ENCODE measurements around the gene RESP18. TPM values are rescaled to one million over a fixed set of nuclear protein-coding genes. Genes with fewer than 3 reads are reported as not detected.
A peak's percentile ranks its signal among the peaks of the same experiment; 100 is the strongest.

The RESP18 gene
- total and polyA plus RNA-seq, 7 donors, result not detected

DNA sequence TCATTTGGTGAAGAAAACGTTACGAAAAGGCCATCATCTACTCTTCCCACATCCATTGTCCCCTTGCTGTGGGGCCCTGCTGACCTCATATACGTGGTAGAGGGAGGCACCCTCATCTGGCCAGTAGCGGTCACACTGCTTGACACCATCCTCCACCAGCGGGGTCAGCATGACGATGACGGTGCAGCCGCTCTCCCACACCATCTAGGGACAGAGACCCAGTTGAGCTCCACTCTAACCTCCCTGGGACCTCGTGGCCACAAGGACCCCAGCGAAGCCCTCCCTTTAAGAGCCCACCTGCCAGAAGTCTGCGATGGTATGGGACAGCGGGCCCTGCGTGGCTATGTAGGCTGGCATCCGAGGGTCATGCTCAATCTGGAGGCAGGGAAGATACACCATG, 36.4 kb downstream of the RESP18 start:
- H3K36me3 ChIP-seq, result no peaks in the 10 kb centered on the region
- no peak overlapping the region for H3K4me3 ChIP-seq
- intact Hi-C loops (cut with DNase I), result loop anchor here (5.0 to 10.0 kb wide), 3 partner anchors 119 to 249 kb away; partner anchors contain the start of genes CHPF, CNPPD1, RETREG2 and TMEM198
- no peak for TF ChIP-seq POLR2AphosphoS5 (IDR thresholded peaks at IDR 0.05)
- TF ChIP-seq, protein P1, sequence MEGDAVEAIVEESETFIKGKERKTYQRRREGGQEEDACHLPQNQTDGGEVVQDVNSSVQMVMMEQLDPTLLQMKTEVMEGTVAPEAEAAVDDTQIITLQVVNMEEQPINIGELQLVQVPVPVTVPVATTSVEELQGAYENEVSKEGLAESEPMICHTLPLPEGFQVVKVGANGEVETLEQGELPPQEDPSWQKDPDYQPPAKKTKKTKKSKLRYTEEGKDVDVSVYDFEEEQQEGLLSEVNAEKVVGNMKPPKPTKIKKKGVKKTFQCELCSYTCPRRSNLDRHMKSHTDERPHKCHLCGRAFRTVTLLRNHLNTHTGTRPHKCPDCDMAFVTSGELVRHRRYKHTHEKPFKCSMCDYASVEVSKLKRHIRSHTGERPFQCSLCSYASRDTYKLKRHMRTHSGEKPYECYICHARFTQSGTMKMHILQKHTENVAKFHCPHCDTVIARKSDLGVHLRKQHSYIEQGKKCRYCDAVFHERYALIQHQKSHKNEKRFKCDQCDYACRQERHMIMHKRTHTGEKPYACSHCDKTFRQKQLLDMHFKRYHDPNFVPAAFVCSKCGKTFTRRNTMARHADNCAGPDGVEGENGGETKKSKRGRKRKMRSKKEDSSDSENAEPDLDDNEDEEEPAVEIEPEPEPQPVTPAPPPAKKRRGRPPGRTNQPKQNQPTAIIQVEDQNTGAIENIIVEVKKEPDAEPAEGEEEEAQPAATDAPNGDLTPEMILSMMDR (IDR thresholded peaks at IDR 0.05), result no peak
- TF ChIP-seq POLR2A (IDR thresholded peaks at IDR 0.05), result no peak
- TF ChIP-seq EP300 (IDR thresholded peaks at IDR 0.05), result no peak
- no peaks in the 10 kb centered on the region for H3K9me3 ChIP-seq
- WGBS, 2 donors, result 86 to 90% methylated on average over 14 of the region's 14 CpGs
- H3K27me3 ChIP-seq, result peaks cover 0 to 7% (median 6%) of the 10 kb centered on the region in 3 donors
- H3K4me1 ChIP-seq, result peaks cover 0 to 16% (median 13%) of the 10 kb centered on the region in 4 donors
- DNase-seq, result peak; percentile 60
- no peak overlapping the region for H3K27ac ChIP-seq

DNA sequence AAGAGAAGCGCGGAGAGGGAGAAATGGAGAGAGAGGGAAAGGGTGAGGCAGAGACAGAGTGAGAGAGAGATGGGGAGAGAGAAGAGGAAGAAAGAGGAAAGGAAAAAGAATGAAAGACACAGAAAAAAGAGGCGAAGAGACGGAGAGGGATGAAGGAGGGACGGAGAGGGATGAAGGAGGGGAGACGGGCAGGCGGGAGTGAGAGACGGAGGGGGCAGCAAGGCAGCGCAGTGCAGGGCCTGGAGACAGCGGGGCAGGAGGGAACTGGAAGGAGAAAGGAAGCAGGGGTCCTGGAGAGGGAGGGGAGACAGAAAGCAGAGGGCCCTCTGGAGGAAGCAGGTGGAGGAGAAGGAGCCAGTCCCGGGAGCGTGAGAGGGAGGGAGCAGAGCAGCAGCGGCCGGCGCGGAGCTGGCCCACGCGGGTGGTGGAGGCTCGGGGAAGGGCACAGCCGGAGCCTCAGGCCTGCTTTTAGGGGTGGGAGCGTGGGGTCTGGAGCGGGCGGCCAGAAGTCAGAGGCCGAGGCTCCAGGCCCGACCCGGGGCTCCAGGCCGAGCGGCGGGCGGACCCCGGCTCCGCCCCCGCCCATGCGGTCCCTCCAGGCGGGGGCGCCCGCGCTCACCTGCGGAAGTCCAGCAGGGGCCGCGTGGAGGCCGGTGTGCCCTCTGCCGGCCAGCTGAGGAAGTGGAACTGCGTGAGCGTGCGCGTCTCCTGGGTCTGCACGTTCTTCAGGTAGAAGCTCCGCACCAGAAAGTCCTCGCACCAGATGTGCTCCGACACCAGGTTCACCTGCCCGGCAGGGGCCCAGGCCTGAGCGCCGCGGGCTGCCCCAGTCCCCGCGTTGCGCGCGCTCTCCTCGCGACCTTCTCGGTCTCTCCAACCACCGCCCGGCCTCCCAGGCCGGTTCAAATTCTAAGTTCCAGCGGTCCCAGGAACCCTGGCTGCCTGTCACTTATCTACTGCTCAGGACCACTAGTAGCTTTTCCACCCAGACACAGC, 37.9 kb downstream of the RESP18 start:
- Histone ChIP-seq H3K27ac (peak overlapping the region; percentile 84 to 91 (median 90)), H3K27me3 (peaks cover 0 to 2% (median 2%) of the 10 kb centered on the region in 3 donors), H3K4me3 (peak overlapping the region; percentile 43 to 65 (median 54)), H3K4me1 (peaks cover 0 to 19% (median 18%) of the 10 kb centered on the region in 4 donors), H3K36me3 (no peaks in the 10 kb centered on the region), H3K9me3 (no peaks in the 10 kb centered on the region)
- WGBS, 2 donors, result 7% methylated on average over 67 of the region's 67 CpGs
- peak; percentile 91 for DNase-seq
- intact Hi-C loops (cut with DNase I), result loop anchor here (1.0 to 10.0 kb wide), 6 partner anchors 15 to 250 kb away; partner anchors contain the start of genes CHPF, CNPPD1, DNAJB2 and NHEJ1
- TF ChIP-seq EP300 (IDR thresholded peaks at IDR 0.05) (no peak), POLR2AphosphoS5 (IDR thresholded peaks at IDR 0.05) (peak; percentile 13 to 68 (median 58)), POLR2A (IDR thresholded peaks at IDR 0.05) (no peak)
- TF ChIP-seq, protein P1 (IDR thresholded peaks at IDR 0.05), result peak; percentile 85 to 99 (median 91)

DNA sequence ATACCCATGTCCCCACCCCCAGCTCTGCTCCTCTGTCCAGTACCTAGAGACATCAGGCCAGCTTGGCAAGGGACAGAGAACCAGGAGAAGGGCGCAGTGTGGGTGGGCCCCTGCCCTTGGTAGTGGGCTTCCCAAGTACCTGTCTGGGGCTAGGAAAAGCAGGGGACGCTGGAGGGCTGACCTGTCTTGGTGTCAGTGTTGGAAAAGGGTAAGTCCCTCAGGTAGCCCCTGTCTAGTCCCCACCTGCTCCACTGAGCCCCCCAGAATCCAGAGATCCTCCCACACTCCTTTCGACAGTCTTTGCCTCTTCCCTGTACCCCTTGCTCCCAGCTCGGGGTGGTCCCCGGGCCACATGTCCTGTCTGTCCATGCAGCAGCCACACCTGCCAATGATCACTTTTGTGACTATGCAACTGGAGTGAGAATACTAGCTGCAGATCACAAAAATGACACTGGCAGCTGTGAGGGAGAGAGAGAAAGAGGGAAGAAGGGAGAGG, 38.8 kb downstream of the RESP18 start:
- intact Hi-C loops (cut with DNase I), result loop anchor here (1.0 to 10.0 kb wide), 3 partner anchors 14 to 251 kb away; partner anchors contain the start of genes CHPF, DNAJB2 and TMEM198
- H3K4me3 ChIP-seq, result no peak overlapping the region

DNA sequence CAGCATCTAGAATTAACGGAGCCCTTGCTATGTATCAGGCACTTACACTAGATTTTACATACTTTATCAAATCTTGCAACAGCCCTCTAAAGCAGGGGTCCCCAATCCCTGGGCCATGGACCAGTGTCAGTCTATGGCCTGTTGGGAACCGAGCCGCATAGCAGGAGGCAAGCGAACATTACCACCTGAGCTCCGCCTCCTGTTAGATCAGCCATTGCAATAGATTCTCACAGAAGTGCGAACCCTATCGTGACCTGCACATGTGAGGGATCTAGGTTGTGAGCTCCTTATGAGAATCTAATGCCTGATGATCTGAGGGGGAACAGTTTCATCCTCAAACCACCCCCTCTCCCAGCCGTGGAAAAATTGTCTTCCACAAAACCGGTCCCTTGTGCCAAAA, 39.9 kb downstream of the RESP18 start:
- no peaks in the 10 kb centered on the region for H3K36me3 ChIP-seq
- WGBS, 2 donors, result 85 to 94% methylated on average over 9 of the region's 9 CpGs
- peak; percentile 53 for DNase-seq
- no peaks in the 10 kb centered on the region for H3K9me3 ChIP-seq
- peaks cover 0 to 28% (median 26%) of the 10 kb centered on the region in 4 donors for H3K4me1 ChIP-seq
- TF ChIP-seq, protein P1 (IDR thresholded peaks at IDR 0.05), result no peak
- TF ChIP-seq EP300 (IDR thresholded peaks at IDR 0.05) (no peak), POLR2AphosphoS5 (IDR thresholded peaks at IDR 0.05) (no peak), POLR2A (IDR thresholded peaks at IDR 0.05) (no peak)
- no peak overlapping the region for H3K4me3 ChIP-seq
- H3K27me3 ChIP-seq, result no peaks in the 10 kb centered on the region
- intact Hi-C loops (cut with DNase I), result loop anchor here (10.0 kb wide), 1 partner anchor 252 kb away; the partner anchor contains the start of genes CHPF and TMEM198
- H3K27ac ChIP-seq, result no peak overlapping the region

More for the DNA sequence above, 38.8 kb downstream of the RESP18 start:
- peak; percentile 62 for DNase-seq
- Histone ChIP-seq H3K27ac (peak overlapping the region; percentile 84 to 91 (median 90)), H3K9me3 (no peaks in the 10 kb centered on the region), H3K36me3 (no peaks in the 10 kb centered on the region), H3K4me1 (peaks cover 0 to 28% (median 26%) of the 10 kb centered on the region in 4 donors), H3K27me3 (no peaks in the 10 kb centered on the region)
- 74 to 88% methylated on average over 5 of the region's 5 CpGs for WGBS, 2 donors
- TF ChIP-seq POLR2A (IDR thresholded peaks at IDR 0.05) (no peak), EP300 (IDR thresholded peaks at IDR 0.05) (no peak), POLR2AphosphoS5 (IDR thresholded peaks at IDR 0.05) (no peak)
- TF ChIP-seq, protein P1 (IDR thresholded peaks at IDR 0.05), result no peak

Data from sigmoid colon (tissue), 7 donors.